Stimulated activated CD4-positive, alpha-beta T cell treated with anti-CD3 and anti-CD28 coated beads, Interleukin-4, amount 100 ng/mL, for 4 hours (primary cell): ENCODE data around the gene SPP2.

Experiments used
- DNase-seq, 2 experiments: peaks; one replicate each; pipeline ENCODE4 v3.0.0-alpha.2; 2020

SPP2 gene

GRCh38 chr2:234096164-234096563, 45.7 kb downstream of the SPP2 start:
- no peak for DNase-seq

- DNase-seq, result no peak
Measured at GRCh38 chr2:234098681-234099080, 48.2 kb downstream of the SPP2 start.

GRCh38 chr2:234099266-234099665, 48.8 kb downstream of the SPP2 start:
- no peak for DNase-seq

GRCh38 chr2:234100686-234101085, 50.2 kb downstream of the SPP2 start:
- DNase-seq, result no peak

- DNase-seq, result no peak
Measured at GRCh38 chr2:234102112-234102511, 51.6 kb downstream of the SPP2 start.

GRCh38 chr2:234107861-234108260, 57.4 kb downstream of the SPP2 start:
- DNase-seq, result no peak

GRCh38 chr2:234109321-234109720, 58.8 kb downstream of the SPP2 start:
- DNase-seq, result no peak

- no peak for DNase-seq
Measured at GRCh38 chr2:234110219-234110618, 59.7 kb downstream of the SPP2 start.

GRCh38 chr2:234111523-234111922, 61.0 kb downstream of the SPP2 start:
- DNase-seq, result no peak

GRCh38 chr2:234116010-234116409, 65.5 kb downstream of the SPP2 start:
- no peak for DNase-seq

GRCh38 chr2:234121999-234122398, 71.5 kb downstream of the SPP2 start:
- no peak for DNase-seq

GRCh38 chr2:234125451-234126145, 75.1 kb downstream of the SPP2 start:
- no peak for DNase-seq

- no peak for DNase-seq
Measured at GRCh38 chr2:234126146-234126470, 75.6 kb downstream of the SPP2 start.
